Measurements from ENCODE around the gene SURF2. TPM values are rescaled to one million over a fixed set of nuclear protein-coding genes. Genes with fewer than 3 reads are reported as not detected.
A peak's percentile ranks its signal among the peaks of the same experiment; 100 is the strongest.

SURF2 gene
- total RNA-seq, 1 donor from 2014 or later = 15.4 TPM

DNA sequence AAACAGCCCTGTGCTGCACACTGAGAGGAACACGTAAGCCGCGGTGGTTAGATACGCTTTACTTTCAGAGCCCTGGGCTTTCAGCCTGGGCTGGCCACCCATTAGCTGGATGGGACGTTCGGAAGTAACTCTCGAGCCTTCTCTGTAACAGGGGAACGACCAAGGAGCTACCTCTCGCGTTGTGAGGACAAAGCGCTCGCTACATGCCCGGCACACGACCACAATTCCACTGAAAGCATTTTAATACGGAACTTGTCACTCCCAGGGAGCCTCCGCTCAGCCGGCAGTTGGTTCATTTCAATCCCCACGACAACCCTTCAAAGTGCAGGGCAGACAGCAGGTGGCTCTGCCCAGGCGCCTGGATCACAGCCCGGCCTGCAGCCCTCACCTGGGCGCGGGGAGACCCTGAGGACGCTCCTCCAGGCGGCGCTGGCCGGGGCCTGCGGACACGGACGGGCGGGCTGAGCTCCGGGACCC is 431 bp upstream of the SURF2 start:
- Mint-ChIP-seq H3K9me3 (ENCODE audit: unreplicated experiment) (no peaks in the 10 kb centered on the region), H3K4me1 (ENCODE audit: unreplicated experiment) (peaks cover 29% of the 10 kb centered on the region), H3K27ac (ENCODE audit: unreplicated experiment) (peak overlapping the region; percentile 78), H3K36me3 (ENCODE audit: unreplicated experiment) (peaks cover 16% of the 10 kb centered on the region), H3K27me3 (ENCODE audit: unreplicated experiment) (no peaks in the 10 kb centered on the region), H3K4me3 (ENCODE audit: unreplicated experiment) (peak overlapping the region; percentile 85)
- TF ChIP-seq, protein P1, sequence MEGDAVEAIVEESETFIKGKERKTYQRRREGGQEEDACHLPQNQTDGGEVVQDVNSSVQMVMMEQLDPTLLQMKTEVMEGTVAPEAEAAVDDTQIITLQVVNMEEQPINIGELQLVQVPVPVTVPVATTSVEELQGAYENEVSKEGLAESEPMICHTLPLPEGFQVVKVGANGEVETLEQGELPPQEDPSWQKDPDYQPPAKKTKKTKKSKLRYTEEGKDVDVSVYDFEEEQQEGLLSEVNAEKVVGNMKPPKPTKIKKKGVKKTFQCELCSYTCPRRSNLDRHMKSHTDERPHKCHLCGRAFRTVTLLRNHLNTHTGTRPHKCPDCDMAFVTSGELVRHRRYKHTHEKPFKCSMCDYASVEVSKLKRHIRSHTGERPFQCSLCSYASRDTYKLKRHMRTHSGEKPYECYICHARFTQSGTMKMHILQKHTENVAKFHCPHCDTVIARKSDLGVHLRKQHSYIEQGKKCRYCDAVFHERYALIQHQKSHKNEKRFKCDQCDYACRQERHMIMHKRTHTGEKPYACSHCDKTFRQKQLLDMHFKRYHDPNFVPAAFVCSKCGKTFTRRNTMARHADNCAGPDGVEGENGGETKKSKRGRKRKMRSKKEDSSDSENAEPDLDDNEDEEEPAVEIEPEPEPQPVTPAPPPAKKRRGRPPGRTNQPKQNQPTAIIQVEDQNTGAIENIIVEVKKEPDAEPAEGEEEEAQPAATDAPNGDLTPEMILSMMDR (IDR thresholded peaks at IDR 0.05) = no peak
- no peak for DNase-seq (ENCODE audit: extremely low spot score, unreplicated experiment)

DNA sequence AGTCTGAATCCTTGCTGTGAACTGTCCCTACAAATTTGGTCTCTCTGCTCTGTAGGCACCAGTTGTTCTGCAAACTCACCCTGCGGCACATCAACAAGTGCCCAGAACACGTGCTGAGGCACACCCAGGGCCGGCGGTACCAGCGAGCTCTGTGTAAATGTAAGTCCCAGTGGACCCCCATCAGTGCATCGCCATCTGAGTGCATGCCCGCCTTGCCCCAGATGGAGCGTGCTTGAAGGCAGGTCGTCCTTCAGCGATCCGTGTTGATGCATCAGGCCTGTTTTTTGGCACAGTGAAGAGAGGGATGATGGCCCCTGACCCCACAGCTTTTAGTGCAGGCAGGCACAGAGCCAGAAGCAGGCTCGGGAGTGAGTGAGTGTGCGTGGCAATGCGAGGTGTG is 1.3 kb downstream of the SURF2 start:
- Mint-ChIP-seq H3K4me1 (ENCODE audit: unreplicated experiment) (peaks cover 31% of the 10 kb centered on the region), H3K9me3 (ENCODE audit: unreplicated experiment) (no peaks in the 10 kb centered on the region), H3K4me3 (ENCODE audit: unreplicated experiment) (peak overlapping the region; percentile 75), H3K27me3 (ENCODE audit: unreplicated experiment) (no peaks in the 10 kb centered on the region), H3K36me3 (ENCODE audit: unreplicated experiment) (peaks cover 15% of the 10 kb centered on the region), H3K27ac (ENCODE audit: unreplicated experiment) (peak overlapping the region; percentile 57)
- TF ChIP-seq, protein P1 (IDR thresholded peaks at IDR 0.05) = no peak
- no peak for DNase-seq (ENCODE audit: extremely low spot score, unreplicated experiment)

DNA sequence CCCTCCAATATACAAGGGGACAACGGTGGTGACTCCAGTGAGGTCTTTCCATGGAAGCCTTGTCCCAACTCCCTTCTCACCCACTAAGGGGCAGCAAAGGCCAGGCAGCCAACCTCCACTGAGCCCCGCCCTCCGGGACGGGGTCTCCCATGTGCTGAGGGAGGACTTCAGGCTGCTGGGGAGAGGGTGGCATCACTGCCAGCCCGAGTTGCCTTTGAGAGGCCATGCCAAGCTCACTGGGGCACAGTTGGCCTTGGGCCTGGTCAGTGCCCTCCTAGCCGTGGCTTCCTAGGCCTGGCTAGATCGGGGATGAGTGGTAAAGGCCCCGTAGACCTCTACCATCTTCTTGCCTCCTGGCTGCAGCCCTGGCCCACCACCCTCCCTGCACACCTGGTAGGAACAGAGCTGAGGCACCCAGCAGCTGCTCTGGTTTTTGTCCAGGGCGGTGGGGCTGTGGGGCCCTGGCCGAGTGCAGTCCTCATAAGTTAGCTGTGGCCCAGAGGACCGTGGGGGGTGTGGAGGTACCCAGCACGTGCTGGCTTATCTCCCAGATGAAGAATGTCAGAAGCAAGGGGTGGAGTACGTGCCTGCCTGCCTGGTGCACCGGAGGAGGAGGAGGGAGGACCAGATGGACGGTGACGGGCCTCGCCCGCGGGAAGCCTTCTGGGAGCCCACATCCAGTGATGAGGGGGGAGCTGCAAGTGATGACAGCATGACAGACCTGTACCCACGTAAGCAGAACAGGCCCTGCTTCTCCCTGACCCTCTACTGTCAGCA is 3.2 kb downstream of the SURF2 start:
- DNase-seq (ENCODE audit: extremely low spot score, unreplicated experiment) = no peak
- Mint-ChIP-seq H3K36me3 (ENCODE audit: unreplicated experiment) (peaks cover 24% of the 10 kb centered on the region), H3K27ac (ENCODE audit: unreplicated experiment) (no peak overlapping the region), H3K27me3 (ENCODE audit: unreplicated experiment) (no peaks in the 10 kb centered on the region), H3K9me3 (ENCODE audit: unreplicated experiment) (no peaks in the 10 kb centered on the region), H3K4me3 (ENCODE audit: unreplicated experiment) (peak overlapping the region; percentile 4), H3K4me1 (ENCODE audit: unreplicated experiment) (peaks cover 31% of the 10 kb centered on the region)
- TF ChIP-seq, protein P1 (IDR thresholded peaks at IDR 0.05) = peak; percentile 30

DNA sequence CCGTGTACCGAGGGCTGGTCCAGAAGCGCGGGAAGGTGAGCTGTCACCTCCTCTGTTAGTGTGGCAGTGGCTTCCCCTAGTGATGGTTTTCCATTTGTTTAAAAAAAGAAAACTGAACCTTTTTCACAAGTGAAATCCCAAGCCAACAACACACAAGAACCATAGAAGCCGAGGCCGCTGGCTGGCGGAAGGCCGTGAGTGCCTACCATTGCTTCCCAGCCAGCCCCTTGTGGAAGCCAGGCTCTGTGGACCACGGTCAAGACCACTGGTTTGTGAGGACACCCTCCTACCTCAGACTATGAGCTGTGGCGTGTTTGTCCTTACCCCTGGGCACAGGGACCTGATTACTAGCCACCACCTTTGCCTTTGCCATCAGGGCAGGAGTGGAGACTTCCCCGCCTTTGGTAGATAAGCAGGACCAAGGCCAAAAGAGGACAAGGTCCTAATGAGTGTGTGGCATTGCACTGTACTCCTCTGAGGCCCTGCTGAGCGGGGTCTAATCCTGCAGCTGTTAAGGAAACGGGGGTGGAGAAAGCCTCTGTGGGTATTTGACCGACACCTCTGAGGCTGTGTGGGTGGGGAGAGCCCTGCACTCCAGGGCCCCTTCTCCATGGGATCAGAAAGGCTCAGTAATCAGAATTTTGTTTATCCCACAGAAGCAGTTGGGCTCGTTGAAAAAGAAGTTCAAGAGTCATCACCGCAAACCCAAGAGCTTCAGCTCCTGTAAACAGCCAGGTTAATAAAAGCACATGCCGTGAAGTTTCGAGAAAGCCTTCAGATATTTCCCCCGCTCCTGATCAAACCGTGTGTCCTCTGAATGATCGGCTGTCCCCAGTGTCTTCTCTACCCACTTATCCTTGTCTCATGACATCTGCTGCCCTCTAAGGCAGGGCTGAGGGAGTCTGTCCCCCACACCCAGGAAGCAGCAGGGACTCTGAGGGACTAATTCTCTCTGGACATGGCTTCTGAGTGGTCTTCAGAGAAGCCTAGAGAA is 4.3 kb downstream of the SURF2 start:
- Mint-ChIP-seq H3K27ac (ENCODE audit: unreplicated experiment) (no peak overlapping the region), H3K36me3 (ENCODE audit: unreplicated experiment) (peaks cover 30% of the 10 kb centered on the region), H3K9me3 (ENCODE audit: unreplicated experiment) (no peaks in the 10 kb centered on the region), H3K4me1 (ENCODE audit: unreplicated experiment) (peaks cover 23% of the 10 kb centered on the region), H3K27me3 (ENCODE audit: unreplicated experiment) (no peaks in the 10 kb centered on the region), H3K4me3 (ENCODE audit: unreplicated experiment) (no peak overlapping the region)
- TF ChIP-seq, protein P1 (IDR thresholded peaks at IDR 0.05) = no peak
- DNase-seq (ENCODE audit: extremely low spot score, unreplicated experiment) = no peak

All from osteocyte (in vitro differentiated cells).